Measurements from ENCODE around the gene CLP1. TPM values are rescaled to one million over a fixed set of nuclear protein-coding genes. Genes with fewer than 3 reads are reported as not detected.

Gene CLP1
- total RNA-seq, 4 donors from 2014 or later = 6.3 to 15.1 (median 7.8) TPM

DNA sequence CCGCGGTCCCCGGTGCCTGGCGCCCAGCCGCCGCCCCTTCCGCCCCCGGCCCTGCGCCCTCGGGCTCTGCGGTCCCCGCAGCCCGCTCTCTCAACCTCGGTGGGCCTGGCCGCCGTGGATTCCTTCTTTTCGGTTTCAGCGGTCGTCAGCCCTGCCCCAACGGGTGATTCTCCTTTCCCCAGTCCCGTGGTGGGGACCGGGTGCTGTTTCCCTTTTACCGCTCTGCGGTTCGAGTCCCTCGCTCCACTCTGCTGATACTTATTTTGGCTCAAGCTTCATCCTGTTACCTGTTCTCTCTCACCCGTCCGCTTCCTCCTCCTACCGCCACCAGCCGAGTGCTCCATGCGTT is 10.8 kb downstream of the CLP1 start:
- peaks cover 0 to 44% (median 21%) of the 10 kb centered on the region in 4 donors for H3K4me1 ChIP-seq
- no peaks in the 10 kb centered on the region for H3K9me3 ChIP-seq
- peaks cover 0 to 17% (median 6%) of the 10 kb centered on the region in 3 donors for H3K36me3 ChIP-seq
- H3K4me3 ChIP-seq = peak overlapping the region; percentile 57 to 89 (median 86)
- 0 to 2% methylated on average over 20 to 27 of the region's 31 CpGs for WGBS, 2 donors
- peak overlapping the region; percentile 97 to 99 (median 98) for H3K27ac ChIP-seq
- TF ChIP-seq, protein P1, sequence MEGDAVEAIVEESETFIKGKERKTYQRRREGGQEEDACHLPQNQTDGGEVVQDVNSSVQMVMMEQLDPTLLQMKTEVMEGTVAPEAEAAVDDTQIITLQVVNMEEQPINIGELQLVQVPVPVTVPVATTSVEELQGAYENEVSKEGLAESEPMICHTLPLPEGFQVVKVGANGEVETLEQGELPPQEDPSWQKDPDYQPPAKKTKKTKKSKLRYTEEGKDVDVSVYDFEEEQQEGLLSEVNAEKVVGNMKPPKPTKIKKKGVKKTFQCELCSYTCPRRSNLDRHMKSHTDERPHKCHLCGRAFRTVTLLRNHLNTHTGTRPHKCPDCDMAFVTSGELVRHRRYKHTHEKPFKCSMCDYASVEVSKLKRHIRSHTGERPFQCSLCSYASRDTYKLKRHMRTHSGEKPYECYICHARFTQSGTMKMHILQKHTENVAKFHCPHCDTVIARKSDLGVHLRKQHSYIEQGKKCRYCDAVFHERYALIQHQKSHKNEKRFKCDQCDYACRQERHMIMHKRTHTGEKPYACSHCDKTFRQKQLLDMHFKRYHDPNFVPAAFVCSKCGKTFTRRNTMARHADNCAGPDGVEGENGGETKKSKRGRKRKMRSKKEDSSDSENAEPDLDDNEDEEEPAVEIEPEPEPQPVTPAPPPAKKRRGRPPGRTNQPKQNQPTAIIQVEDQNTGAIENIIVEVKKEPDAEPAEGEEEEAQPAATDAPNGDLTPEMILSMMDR (IDR thresholded peaks at IDR 0.05) = no peak
- TF ChIP-seq POLR2A (IDR thresholded peaks at IDR 0.05) = no peak
- TF ChIP-seq EP300 (IDR thresholded peaks at IDR 0.05) = no peak
- H3K27me3 ChIP-seq = no peaks in the 10 kb centered on the region
- no peak for DNase-seq (ENCODE audit: low spot score in 2 of 2)

DNA sequence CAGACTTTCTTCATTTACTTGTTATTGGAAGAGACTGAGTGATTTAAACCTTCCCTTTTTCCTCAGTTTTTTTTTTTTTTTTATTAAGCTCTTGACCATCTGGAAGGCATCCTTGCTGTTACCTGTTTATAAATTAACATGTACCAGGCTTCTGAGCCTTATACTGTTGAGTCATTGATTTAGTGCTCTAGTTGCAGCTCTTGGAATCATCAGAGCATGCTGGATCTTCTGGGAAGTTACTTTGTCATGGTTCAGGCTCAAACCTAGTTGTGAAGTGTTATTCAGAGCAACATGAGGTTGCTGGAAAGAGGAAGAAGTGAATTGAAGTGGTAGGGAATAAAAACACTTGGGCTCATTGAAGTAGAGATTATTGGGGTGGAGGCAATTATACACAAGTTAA is 16.7 kb downstream of the CLP1 start:
- peaks cover 0 to 52% (median 17%) of the 10 kb centered on the region in 4 donors for H3K4me1 ChIP-seq
- H3K4me3 ChIP-seq = no peak overlapping the region
- TF ChIP-seq, protein P1 (IDR thresholded peaks at IDR 0.05) = no peak
- no peak for TF ChIP-seq EP300 (IDR thresholded peaks at IDR 0.05)
- no peak for TF ChIP-seq POLR2A (IDR thresholded peaks at IDR 0.05)
- H3K36me3 ChIP-seq = peaks cover 4 to 60% (median 6%) of the 10 kb centered on the region in 3 donors
- no peaks in the 10 kb centered on the region for H3K27me3 ChIP-seq
- DNase-seq (ENCODE audit: low spot score in 2 of 2) = no peak
- no peaks in the 10 kb centered on the region for H3K9me3 ChIP-seq
- H3K27ac ChIP-seq = no peak overlapping the region

DNA sequence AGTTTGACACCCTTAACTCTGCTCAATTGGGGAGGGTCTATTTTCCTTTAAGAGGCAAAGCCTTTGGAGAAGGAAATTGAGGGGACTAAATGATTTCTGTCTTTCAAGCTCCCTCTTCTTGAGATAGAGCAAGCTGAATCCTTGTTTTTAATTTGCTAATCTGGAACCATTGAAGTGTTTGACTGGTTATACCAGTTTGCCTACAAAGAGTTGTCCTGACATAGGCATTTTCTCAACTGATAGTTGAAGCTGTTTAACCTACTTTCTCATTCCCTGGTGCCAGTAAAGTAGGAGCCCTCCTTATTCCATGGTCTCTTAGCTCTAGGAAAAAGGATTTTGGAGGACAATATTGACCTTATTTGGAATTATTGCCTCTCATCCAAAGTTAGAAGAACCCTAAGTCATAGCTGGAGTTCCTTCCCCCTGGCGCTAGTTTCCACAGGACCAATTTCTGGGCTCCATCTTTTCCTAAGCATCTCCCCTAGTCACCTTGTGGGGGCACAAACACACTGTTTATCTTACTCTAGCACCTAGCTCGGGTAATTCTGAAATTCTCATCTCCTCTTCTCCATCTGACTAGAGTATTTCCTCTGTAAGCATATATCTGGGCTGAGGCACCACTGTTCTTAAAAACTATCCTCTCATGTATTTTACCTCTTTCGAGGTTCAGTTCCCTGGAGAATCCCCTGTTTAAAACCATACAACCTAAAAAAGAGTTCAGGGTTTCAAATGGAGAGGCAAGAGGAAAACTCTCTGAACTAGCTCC is 17.8 kb downstream of the CLP1 start:
- TF ChIP-seq POLR2A (IDR thresholded peaks at IDR 0.05) (no peak), EP300 (IDR thresholded peaks at IDR 0.05) (no peak)
- TF ChIP-seq, protein P1 (IDR thresholded peaks at IDR 0.05) = no peak
- no peaks in the 10 kb centered on the region for H3K9me3 ChIP-seq
- no peak overlapping the region for H3K27ac ChIP-seq
- H3K36me3 ChIP-seq = peaks cover 4 to 60% (median 6%) of the 10 kb centered on the region in 3 donors
- peaks cover 0 to 52% (median 10%) of the 10 kb centered on the region in 4 donors for H3K4me1 ChIP-seq
- no peak overlapping the region for H3K4me3 ChIP-seq
- WGBS, 2 donors = 68 to 81% methylated on average over 3 of the region's 3 CpGs
- no peaks in the 10 kb centered on the region for H3K27me3 ChIP-seq
- DNase-seq (ENCODE audit: low spot score in 2 of 2) = no peak

DNA sequence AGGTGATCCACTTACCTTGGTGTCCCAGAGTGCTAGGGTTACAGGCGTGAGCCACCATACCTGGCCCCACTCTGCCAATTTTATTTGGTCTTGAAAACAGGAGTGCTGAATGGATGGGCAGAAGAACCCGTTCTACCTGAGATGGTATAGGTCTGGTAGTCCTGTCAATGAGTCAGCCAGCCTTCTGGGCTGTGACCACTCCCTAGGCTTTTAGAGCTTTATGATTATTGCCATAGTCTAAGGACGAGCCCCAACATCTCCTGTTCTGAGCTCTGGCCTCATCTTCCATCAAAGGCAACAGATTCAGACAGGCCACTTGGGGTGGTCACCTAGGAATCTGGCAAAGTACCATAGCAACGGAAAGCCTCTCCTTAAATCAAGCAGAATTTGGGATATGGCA is 21.8 kb downstream of the CLP1 start:
- H3K36me3 ChIP-seq = peaks cover 0 to 64% (median 0%) of the 10 kb centered on the region in 3 donors
- WGBS, 2 donors = 83 to 89% methylated on average over 4 of the region's 4 CpGs
- DNase-seq (ENCODE audit: low spot score in 2 of 2) = no peak
- TF ChIP-seq, protein P1 (IDR thresholded peaks at IDR 0.05) = no peak
- no peak for TF ChIP-seq EP300 (IDR thresholded peaks at IDR 0.05)
- TF ChIP-seq POLR2A (IDR thresholded peaks at IDR 0.05) = no peak
- no peak overlapping the region for H3K27ac ChIP-seq
- peaks cover 0 to 55% (median 7%) of the 10 kb centered on the region in 4 donors for H3K4me1 ChIP-seq
- no peaks in the 10 kb centered on the region for H3K9me3 ChIP-seq
- H3K4me3 ChIP-seq = no peak overlapping the region
- H3K27me3 ChIP-seq = no peaks in the 10 kb centered on the region

DNA sequence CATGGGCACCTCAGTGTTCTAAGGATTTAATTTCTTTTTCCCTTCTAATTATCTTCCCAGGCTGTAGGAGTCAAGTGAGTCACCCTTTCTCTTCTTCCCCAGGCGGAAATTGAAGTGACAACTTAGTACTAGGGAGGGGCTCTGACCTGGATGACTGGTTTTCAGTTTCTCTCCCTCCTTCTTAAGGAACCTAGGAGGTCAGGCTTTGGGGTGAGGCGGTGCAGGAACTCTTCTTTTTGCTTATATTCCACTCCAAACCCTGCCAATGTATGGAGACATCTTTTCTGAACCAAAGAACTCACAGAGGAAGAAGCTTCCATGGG is 23.0 kb downstream of the CLP1 start:
- no peak for DNase-seq (ENCODE audit: low spot score in 2 of 2)
- Histone ChIP-seq H3K4me3 (no peak overlapping the region), H3K36me3 (peaks cover 0 to 66% (median 0%) of the 10 kb centered on the region in 3 donors), H3K9me3 (no peaks in the 10 kb centered on the region), H3K27ac (no peak overlapping the region), H3K27me3 (no peaks in the 10 kb centered on the region), H3K4me1 (peaks cover 0 to 44% (median 7%) of the 10 kb centered on the region in 4 donors)
- WGBS, 2 donors = 83 to 96% methylated on average over 2 of the region's 2 CpGs
- no peak for TF ChIP-seq POLR2A (IDR thresholded peaks at IDR 0.05)

Data from tibial nerve (tissue), 4 donors.